ENCODE data around the gene HOXB3.

Gene HOXB3

DNA sequence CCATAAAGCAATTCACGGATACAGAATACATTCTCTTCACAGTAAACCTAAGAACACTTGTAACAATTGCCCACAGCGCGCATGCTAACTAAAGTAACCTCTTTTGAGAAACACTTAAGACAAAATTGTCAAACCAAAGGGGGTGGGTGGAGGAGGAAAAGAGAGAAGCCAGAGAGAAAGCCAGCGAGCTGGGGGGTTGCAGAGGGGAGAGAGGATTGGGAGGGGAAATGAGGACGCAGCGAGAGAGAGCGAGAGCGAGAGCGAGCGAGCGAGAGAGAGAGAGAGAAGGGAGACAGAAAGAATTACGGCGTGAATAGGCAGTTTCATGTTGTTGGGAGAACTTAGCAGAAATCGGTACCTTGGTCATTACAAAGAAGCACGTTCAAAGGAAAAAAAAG lies 22.4 kb upstream of the HOXB3 start:
- no peak for DNase-seq (ENCODE audit: low read depth in 2 of 2)

- DNase-seq (ENCODE audit: low read depth in 2 of 2) = no peak
Measured at GRCh38 chr17:48611681-48612455, 21.8 kb upstream of the HOXB3 start.

- no peak for DNase-seq (ENCODE audit: low read depth in 2 of 2)
Measured at GRCh38 chr17:48611213-48611612, 21.2 kb upstream of the HOXB3 start.

- peak in 1 of 2 donors; percentile 62 for DNase-seq (ENCODE audit: low read depth in 2 of 2)
Measured at GRCh38 chr17:48610282-48611211, 20.5 kb upstream of the HOXB3 start, which contains the start of gene HOXB7. TSS of gene HOXB7 (minus strand) at chr17:48611017. CDS start at chr17:48610918, 99 bp downstream.

- no peak for DNase-seq (ENCODE audit: low read depth in 2 of 2)
Measured at GRCh38 chr17:48609759-48610281, 19.8 kb upstream of the HOXB3 start.

DNA sequence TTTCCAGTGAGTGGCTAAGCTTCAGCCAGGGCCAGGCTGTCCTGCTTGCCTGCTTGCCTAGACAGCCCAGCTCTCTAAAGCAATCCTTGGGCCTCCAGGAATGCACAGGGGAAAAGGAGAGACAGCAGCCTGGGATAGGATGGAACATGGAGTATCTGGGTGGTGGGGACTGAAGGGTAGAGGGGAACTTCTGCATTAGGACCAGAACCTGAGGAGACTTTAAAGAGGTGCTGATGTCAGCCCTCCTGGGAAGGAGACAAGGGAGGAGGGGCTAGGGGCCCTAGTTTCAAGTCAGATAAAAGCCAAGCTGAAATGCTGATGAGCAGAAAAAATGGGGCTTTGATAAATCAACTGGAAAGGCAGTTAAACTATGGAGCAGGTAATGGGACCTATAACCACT lies 19.0 kb upstream of the HOXB3 start:
- DNase-seq (ENCODE audit: low read depth in 2 of 2) = no peak

DNA sequence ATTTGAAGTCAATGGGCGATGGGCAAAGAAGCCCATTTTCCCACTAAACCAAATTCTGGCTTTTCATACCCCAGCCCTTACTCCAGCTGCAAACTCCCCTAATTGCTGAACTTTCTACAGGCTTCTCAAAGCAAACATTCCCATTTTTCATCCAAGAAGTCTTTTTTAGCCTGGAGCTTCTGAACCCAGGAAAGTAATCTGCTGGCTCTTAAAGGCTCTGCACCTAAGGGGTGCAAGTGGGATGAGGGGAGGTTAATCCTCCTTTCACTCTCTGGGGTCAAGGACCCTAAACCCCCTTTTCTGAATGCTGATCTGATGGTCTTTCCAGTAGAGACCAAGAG lies 18.4 kb upstream of the HOXB3 start:
- DNase-seq (ENCODE audit: low read depth in 2 of 2) = no peak

- DNase-seq (ENCODE audit: low read depth in 2 of 2) = no peak
Measured at GRCh38 chr17:48606892-48607614, 17.0 kb upstream of the HOXB3 start.

DNA sequence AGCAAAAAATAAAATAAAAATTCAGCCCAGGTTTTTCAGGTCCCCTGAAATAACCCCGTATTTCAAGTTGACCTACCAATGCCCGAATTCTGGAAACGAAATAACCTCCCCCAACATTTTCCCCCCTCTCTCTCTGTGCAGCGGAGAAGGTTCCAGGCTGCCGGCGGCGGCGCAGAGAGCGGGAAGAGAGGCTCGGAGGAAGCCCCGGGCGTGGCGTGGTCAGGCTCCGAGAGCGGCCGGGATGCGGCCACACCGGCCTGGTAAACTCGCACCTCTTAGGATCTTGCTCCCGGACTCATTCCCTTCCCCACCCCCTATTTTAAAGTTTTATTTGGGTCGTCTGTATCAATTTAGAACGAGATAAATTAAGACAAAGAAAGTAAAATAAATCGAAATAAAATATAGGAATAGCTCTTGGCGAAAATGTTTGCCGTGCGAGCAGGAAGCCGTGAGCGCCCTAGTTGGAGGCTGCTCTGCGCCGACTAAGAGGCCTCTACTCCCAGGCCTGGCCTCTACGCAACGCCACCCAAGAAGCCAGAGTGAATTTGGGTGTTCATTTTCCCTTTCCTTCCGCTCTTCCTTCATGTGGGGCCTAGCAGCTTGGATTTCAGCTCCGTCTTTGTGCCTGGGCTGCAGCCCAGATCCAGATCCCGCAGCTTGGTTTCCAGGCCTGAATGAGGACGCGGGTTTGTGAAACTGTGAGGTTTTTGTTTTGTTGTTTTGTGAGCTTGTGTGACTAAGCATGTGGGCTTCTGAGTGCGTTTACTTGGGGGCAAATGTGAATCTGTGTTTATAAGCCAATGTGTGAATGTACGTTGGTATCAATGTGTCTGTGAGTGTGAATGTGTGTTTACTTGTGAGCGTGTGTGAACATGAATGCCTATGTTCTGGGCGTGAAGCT lies 16.2 kb upstream of the HOXB3 start:
- no peak for DNase-seq (ENCODE audit: low read depth in 2 of 2)

DNA sequence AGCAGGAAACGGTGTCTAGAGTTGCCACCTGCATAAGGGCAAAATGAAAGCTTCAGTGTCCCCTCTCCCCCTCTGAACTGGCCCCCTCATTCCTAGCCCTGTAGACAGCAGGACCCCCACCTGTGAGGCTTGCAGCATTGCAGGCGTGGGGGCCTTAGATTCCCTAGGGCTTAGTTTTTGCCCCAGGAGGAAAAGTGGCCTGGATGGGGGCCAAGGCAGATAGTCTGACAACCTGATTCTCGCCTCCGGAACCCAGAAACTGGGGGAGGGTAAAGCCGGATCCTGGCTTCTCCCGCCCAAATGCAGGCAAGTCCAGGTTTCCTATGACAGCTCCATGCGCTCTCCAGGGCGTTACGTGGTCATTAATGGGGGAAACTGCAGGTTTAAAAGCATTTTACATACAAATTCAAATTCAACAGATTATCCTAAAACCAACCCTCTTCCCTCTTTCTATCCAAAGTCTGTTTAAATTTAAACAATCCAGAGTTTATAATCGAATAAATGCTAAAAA lies 15.4 kb upstream of the HOXB3 start:
- DNase-seq (ENCODE audit: low read depth in 2 of 2) = no peak

- no peak for DNase-seq (ENCODE audit: low read depth in 2 of 2)
Measured at GRCh38 chr17:48604770-48605329, 14.8 kb upstream of the HOXB3 start, which contains the start of gene HOXB6. TSS of gene HOXB6 (minus strand) at chr17:48604986. CDS start at chr17:48598150, 6,836 bp downstream.

DNA sequence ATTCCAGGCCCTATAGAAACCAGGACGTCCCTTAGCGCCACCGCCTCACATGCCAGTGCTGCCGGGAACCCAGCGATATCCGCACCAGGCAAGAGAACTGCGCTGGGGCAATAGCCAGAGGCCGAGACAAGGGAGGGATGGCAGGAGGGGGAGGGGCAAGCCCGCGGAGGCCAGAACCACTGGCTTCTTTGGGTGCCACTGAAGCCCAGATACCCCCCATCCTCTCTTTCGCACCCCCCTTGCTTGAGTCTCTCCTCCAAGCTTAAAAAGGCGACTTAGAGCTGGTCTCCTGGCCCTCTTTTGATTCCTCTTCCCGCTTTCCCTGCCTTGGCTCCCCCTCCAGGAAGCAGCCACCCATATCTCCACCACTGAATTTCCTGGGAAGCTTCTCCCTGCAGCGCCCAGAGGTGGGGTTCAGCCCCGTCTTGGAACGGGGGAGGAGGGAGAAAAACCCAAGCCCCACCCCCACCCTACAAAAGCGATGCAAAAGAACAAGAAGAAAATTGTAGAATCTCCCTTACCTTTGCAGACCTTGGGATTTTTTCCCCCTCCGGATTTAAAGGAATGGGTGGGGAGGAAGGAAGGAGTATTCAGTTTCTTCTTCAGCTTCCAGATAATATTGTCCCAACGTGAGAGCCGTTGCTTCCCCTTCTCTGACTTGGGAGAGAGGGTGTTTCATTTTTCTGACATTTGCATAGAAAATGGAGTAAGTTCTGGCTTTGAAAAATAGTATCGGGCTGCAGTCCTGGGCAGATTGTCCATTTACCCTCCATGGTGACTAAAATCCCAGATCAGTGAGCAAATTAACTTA lies 14.1 kb upstream of the HOXB3 start:
- DNase-seq (ENCODE audit: low read depth in 2 of 2) = no peak

DNA sequence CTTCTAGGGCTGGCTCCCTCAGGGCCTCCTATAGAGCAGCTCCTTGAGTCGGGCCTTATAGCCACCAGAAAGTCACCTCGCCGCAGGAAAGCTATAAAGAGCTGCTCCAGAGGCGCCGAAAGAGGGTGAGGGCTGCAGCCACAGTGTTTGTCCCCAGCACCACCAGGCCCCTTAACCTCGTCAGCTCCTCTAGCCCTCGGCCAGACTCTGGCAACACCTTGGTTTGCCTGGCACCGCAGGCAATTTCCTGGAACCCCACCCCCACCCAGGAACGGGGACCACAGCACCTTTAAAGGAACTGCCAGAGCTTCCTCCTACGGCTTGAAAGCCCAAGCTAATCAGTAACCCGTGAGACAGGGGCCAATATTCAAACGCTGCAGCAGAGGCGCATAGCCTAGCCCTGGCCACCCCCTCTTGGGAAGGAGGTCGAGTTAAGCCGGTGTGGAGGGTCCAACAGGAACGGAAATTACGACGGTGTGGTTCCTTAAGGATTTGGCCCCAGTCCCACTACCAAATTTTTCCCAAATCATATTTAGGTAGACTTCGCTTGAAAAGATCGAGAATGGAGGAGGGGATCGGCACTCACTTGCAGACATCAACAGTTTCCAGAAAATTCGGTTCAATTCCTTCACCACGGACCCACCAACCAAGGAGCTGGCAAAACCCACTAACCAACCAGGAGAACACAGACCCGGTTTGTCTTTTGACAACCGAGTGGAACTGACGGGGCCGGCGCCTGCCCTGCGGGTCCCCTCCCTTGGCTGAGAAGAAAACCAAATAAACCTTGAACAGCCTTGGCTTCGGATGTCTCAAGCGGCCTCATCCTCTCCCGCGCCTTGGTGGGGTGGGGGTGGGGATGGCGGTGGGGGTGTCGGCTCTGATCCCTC lies 11.7 kb upstream of the HOXB3 start:
- DNase-seq (ENCODE audit: low read depth in 2 of 2) = no peak

DNA sequence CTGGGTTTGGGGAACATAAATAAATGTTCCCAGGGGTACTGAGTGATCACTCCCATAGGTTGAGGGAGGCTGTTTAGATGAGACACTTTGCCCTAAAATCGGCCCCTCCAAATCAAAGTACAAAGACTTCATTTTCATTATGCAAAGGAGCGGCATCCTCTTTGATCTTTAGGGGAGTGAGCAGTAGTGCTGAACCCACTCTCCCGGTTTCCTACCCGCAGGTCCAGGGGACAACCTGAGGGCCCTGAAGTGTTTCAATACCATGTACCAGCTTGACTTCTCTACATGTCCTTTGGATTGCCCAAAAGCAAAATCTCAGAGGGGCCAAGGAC lies 11.1 kb upstream of the HOXB3 start:
- DNase-seq (ENCODE audit: low read depth in 2 of 2) = no peak

DNA sequence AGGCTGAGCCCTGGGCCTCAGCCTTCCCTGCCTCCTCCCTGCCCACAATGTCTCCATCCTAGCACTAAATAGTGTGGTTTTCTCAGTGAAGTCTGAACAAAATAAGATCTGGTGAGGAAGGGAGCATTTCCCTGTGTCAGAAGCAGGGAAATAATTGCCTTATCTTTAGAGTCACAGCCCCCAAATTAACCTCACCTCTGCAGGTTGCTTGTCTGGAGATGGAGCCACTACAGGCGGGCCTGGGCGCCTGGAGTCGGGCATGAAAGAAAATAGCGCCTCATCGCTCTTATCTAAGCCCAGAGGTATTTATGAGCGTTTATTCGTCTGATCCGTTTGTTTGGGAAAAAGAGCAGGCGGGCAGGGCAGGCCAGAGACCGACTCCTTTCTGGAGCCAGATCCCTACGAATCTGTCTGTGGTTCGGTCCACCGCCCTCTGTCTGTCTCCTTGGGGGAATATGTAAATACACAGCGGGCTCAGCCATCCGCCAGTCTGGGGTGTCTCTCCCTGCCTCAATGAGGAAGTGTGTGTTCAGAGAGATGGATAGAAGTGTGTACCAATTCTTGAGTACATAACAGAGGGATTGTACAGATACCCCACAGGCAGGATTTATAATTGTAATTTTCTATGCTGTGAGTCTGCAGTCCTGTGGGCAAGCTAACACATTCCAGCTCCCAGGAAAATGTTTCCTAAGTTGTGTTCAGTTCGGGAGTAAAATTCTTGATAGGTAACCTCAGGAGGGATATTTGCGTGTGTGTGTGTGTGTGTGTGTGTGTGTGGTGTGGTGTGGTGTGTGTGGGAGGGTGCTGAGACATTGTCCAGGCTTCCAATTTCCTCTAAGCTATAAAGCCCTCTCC lies 10.4 kb upstream of the HOXB3 start:
- DNase-seq (ENCODE audit: low read depth in 2 of 2) = no peak

DNA sequence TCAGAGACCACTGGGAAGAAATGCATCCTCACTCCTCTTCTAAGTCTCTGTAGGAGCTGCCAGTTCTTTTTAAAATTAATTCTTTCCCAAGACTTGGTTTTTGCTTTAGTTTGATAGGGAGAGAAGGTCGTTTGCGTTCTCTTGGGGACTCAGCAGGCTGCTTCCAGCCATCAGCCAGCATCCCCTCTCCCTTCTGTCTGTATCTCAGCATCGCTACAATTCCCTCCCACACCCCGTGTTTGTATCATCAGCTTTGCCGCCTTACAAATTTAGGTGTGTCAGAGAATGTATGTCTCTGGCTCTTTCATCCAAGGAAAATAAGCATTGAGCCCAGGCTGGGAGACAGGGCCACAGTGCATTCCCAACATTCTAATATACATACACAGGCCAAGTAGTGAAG lies 9.3 kb upstream of the HOXB3 start:
- DNase-seq (ENCODE audit: low read depth in 2 of 2) = no peak

GRCh38 chr17:48598736-48599135 lies 8.7 kb upstream of the HOXB3 start:
- no peak for DNase-seq (ENCODE audit: low read depth in 2 of 2)
